Stimulated activated naive CD4-positive, alpha-beta T cell (primary cell): ENCODE results near the gene UGT2B15.
"Not testable (repeated sequence)": the region's sequence is repeated elsewhere in the genome, so short reads cannot be mapped to it uniquely, and the experiment has no call there.

Experiments used
- DNase-seq, 6 experiments: peaks; one replicate each; lab custom pipeline; 2025; lab: John Stamatoyannopoulos, UW

Gene UGT2B15

DNA sequence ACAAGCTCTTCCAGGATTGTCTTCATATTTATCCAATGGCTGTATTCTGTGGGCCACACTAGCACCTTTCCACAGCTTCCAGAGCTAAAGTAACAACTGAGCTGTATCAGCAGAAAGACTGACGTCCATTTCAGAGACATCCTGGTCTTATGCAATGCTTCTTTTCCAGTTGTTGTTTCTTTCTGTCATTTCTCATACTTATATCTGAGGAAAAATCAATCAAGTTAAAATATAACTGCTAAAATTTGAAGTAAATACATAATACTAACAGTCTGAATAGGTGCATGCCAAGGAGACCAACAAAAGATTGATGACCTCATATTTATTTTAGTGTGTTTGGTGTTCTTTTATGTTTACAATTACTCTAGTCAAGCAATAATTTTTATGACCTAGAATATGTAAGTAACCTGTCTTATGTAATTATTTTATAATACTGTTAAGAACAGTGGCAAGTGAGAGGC is at the start of gene UGT2B15:
Gene UGT2B15 (minus strand): TSS at position 174 of the 461 bp plus-strand sequence. CDS start 34 bp downstream, at position 140.
- not testable (repeated sequence) for DNase-seq

DNA sequence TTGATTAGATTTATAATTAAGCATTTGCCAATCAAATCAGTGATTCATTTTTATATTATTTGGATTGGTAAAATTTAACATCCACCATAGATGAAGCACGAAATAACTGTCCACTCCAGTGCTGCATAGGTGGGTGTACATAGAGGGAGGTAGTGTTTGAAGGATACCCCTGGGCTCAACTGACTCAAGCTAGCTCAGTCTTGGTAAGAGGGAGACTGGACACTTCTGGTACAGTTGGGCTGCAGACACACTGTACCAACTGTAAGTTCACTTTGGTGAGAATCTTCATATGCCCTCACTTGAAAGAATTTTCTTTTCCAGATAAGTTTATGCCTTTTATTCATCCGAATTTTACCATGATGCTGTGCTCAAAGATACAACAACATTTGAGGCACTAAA is 48.6 kb upstream of the UGT2B15 start:
- DNase-seq = no peak

DNA sequence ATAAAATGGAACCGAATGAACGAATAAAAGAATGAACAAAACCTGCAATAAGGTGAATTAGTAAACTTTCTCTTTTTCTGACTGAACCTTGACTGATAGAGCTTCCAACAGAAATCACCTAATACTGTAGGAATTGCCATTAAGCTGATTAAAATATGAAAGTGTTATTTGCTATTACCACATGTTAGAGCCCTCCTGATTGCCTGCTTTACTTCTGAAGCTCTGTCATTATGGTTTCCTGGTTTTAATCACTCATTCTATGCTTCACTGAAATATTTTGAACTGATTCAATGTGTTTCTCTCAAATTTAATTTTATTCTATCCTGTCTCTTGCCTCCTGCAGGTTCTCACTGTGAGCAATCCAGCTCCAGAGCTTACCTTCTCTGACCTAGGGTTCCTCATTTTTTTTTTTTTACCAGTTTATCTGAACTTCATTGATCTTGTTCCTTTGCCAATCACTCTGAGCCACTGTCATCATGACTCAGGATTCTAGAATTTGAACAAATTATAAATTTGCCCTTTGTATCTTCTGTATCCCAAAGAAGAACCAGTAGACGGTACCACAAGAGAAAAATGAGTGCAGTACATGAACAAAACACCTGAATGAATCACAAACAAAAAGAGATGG is 48.1 kb upstream of the UGT2B15 start:
- no peak for DNase-seq

DNA sequence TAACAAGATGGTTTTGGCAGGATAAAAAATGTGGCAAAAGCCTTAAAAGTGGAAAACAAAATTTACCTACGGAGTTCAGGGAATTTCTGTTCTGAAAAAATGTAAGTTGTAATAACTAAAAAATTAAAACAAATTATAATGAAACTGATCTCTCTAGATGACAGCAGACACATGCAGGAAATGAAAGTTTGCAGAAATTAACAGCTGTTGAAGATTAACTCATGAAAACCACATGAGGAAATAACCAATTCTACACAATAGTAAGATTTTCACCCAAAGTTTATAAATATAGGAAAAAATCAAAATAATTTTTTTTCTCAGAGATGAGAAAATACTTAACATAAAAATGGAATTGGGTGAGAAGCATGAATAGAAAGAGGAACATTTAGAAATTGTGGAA is 47.5 kb upstream of the UGT2B15 start:
- no peak for DNase-seq

DNA sequence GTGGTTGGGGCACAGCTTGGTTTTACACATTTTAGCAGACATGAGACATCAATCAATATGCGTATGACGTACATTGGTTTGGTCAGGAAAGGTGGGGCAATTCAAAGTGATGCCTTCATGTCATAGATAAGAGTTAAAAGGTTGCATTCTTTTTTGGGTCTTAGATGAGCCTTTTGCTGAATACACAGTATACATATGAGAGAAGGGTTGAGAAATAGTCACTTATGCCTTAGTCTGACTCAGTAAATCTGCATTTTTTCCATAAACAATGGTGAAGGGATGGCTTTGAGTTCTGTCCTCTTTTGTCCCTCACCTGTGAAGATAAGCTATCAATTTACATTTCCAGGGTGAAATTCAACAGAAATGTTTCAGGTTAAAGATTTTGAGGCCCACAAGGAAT is 43.9 kb upstream of the UGT2B15 start:
- no peak for DNase-seq

DNA sequence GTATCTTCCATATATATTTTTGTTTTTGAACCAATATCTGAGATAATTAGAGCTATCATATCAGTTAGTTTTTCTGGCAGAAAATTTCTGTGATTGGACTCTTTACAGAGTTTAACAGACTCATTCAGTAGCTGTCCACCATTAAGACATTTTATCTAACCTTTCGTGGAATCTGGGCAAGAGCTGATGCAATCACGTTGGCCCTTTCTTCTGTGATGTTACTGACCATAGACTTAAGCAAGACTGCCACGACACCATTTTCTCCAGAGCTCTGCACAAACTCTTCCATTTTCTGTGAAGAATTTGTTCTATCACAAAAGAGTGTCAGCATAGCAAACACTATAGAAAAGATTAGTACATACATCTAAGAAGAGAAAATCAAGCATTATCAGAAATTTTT is 41.8 kb upstream of the UGT2B15 start:
- DNase-seq = no peak

DNA sequence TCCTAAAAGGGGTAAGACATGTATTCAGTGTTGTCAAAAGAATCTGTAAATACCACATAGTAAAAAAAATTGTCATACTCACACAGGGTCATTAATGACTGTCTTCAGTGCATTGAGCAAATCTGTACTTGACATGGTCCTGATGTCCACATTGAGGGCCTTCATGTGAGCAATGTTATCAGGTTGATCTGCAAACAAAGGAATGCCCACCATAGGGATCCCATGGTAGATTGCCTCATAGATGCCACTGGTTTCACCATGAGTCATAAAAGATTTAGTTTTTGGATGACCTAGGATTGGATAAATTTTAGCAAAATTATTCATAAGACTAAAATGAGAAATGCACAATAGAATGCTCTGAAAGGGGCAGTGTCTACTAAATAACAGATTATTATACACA is 38.1 kb upstream of the UGT2B15 start:
- DNase-seq = no peak

DNA sequence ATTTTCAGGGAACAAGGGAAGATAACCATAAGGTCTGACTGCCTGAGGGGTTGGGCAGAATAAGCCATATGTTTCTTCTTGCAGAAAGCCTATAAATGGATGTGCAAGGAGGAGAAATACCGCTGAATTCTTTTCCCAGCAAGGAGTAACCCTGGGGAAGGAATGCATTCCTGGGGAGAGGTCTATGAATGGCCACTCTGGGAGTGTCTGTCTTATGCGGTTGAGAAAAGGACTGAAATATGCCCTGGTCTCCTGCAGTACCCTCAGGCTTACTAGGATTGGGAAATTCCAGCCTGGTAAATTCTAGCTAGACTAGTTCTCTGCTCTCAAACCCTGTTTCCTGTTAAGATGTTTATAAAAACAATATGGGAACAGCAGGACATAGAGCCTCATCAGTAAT is 32.7 kb upstream of the UGT2B15 start:
- not testable (repeated sequence) for DNase-seq

DNA sequence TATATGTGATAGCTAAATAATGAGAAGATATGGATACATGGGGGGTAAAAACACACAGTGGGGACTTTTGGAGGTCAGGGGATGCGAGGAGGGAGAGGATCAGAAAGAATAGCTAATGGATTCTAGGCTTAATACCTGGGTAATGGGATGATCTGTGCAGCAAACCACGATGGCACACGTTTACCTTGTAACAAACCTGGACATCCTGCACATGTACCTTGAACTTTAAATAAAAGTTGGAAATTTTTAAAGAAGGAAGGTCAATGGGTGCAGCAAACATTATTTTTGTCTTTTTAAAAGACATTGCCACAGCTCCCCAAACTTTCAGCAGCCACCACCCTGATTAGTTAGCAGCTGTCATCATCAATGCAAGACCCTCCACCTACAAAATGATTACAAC is 29.7 kb upstream of the UGT2B15 start:
- no peak for DNase-seq

DNA sequence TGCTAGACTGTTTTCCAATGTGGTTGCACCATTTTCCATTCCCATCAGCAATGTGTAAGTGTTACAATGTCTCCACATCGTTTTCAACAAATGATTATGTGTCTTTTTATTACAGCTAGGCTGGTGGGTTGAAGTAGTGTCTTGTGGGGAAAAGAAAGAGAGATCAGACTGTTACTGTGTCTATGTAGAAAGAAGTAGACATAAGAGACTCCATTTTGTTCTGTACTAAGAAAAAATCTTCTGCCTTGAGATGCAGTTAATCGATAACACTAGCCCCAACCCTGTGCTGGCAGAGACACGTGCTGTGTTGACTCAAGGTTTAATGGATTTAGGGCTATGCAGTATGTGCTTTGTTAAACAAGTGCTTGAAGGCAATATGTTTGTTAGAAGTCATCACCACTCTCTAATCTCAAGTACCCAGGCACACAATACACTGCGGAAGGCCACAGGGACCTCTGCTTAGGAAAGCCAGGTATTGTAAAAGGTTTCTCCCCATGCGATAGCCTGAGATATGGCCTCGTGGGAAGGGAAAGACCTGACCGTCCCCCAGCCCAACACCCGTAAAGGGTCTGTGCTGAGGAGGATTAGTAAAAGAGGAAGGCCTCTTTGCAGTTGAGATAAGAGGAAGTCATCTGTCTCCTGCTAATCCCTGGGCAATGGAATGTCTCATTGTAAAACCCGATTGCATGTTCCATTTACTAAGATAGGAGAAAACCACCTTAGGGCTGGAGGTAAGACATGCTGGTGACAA is 23.0 kb upstream of the UGT2B15 start:
- DNase-seq = no peak

DNA sequence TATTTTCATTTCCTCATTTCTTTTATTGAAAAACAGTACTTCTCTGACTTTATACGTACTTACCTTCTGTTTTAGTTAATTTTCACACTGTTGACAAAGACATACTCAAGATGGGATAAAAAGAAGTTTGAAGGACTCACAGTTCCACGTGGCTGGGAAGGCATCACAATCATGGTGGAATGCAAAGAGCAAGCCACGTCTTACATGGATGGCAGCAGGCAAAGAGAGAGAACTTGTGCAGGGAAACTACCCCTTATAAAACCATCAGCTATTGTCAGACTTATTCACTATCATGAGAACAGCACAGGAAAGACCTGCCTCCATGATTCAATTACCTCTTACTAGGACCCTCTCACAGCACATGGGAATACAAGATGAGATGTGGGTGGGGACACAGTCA is 20.7 kb upstream of the UGT2B15 start:
- no peak for DNase-seq

DNA sequence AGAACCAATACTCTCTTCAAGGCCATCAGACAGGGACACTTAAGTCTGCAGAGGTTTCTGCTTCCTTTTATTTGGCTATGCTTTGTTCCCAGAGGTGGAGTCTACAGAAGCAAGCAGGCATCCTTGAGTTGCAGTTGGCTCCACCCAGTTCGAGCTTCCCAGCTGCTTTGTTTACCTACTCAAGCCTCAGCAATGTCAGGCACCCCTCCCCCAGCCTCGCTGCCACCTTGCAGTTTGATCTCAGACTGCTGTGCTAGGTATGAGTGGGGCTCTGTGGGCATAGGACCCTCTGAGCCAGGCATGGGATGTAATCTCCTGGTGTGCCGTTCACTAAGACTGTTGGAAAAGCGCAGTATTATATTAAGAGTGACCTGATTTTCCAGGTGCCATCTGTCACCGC is 12.6 kb upstream of the UGT2B15 start:
- DNase-seq = no peak

DNA sequence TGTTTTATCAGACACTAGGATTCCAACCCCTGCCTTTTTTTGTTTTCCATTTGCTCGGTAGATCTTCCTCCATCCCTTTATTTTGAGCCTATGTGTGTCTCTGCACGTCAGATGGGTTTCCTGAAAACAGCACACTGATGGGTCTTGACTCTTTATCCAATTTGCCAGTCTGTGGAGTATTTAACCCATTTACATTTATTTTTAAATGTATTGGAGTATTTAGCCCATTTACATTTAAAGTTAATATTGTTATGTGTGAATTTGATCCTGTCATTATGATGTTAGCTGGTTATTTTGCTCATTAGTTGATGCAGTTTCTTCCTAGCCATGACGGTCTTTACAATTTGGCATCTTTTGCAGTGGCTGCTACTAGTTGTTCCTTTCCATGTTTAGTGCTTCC is 10.8 kb upstream of the UGT2B15 start:
- not testable (repeated sequence) for DNase-seq

DNA sequence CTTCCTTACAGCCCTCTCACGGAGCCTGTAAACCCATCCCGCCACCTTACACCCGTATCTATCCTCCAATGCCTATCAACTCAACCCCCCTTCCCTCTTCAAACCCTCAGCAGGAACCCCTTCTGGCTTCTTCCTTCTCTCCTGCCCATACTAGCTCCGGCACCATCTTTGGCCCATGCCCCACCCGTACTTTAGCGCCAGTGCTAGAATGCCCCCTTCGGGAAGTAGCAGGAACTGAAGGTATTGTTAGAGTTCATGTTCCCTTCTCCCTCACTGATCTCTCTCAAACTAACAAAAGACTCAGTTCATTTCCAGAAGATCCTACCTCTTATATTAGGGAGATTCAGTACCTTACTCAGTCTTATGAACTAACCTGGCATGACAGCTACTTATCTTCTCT is 2.7 kb upstream of the UGT2B15 start:
- no peak for DNase-seq

DNA sequence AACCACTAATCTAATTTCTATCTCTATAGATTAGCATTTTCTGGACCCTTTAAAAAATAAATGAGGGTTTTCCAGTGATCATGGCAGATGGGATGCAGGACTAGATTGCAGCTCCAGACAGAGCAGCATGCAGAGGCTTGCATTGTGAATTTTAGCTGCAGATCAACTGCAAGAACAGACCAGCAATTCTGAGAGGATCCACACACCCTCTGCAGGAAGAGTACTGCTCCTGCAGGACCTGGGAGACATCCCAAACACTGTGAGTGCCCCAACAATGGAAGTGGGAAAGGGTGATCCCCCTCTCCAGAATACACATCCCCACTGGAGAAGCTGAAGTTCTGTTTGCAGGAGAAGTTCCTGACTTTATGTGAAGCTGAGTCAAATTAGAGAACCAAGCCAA is 765 bp upstream of the UGT2B15 start:
- DNase-seq = not testable (repeated sequence)

DNA sequence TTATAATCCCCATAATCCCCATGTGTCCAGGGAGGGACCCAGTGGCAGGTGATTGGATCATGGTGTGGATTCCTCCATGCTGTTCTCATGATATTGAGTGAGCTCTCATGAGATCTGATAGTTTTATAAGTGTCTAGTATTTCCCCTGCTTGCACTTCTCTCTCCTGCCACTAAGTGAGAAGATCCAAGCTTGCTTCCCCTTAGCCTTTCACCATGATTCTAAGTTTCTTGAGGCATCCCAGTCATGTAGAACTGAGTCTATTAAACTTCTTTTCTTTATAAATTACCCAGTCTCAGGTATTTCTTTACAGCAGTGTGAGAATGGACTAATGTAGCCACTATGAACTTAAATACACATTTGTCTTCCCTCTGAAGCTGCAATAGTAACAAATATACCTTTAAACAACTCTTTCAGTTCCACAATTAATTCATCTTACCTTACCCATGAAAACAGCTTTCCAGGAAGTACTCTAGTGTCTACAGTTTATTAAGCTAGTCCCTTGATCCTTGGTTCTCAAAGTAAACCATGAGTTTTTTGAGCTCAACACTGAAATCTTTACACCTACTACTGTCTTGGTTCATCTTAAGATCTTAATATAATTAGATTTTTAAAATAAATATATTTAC is 1.8 kb downstream of the UGT2B15 start:
- not testable (repeated sequence) for DNase-seq

DNA sequence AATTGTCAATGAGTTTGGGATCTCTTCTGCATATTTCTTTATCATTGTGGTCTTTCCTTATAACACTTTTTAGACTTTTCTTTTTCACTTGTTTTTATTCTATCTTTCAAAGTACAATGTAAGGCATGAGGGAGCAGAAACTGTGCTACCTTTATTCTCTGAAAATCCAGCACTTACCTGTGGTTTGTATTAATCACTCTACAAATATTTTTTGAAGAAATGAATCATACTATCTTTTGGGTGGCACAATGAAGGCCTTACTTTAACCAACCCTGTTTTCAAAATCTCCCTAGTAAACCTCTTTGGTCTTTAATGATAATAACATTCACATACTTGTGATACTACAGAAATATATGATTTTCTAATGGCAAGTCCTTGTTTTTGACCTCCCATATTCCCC is 2.9 kb downstream of the UGT2B15 start:
- DNase-seq = not testable (repeated sequence)

DNA sequence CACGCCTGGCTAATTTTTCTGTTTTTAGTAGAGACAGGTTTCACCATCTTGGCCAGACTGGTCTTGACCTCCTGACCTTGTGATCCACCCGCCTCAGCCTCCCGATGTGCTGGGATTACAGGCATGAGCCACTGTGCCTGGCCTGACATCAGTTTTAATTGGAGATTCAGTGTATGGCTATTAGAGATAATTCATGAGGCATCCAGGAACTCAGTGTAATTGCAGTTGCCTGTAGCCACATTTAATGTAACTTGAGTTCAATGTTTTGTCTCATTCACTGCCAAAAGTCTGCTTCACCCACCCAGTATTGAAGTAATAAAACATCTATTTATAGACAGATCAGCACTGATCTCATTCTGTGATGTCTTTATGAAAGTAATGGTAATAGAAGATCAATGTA is 5.7 kb downstream of the UGT2B15 start:
- DNase-seq = not testable (repeated sequence)

DNA sequence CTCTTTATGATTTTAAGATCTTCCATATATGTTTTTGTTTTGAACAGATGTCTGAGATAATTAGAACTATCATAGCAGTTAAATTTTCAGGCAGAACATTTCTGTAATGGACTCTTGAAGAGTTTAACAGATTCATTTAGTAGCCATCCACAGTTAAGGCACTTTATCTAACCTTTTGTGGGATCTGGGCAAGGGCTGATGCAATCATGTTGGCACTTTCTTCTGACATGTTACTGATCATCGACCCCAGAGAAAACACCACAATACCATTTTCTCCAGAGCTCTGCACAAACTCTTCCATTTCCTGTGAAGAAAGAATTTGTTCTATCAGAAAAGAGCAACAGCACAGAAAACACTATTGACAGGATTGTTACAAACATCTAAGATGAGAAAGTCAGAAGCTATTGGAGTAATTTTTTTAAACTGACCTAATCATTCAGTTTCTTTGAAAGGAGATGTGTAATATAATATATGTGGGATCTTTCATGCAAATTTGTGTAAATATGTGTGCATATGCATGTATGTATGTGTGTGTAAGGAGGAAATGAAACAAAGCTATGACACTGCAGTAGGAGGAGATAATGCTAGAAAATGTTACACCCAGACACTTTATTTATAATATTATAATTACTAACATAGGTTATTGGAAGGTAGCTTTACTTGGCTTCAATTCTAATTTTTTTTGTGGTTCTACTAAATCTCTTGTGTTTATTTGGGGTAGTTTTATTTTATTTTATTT is 7.4 kb downstream of the UGT2B15 start:
- not testable (repeated sequence) for DNase-seq

DNA sequence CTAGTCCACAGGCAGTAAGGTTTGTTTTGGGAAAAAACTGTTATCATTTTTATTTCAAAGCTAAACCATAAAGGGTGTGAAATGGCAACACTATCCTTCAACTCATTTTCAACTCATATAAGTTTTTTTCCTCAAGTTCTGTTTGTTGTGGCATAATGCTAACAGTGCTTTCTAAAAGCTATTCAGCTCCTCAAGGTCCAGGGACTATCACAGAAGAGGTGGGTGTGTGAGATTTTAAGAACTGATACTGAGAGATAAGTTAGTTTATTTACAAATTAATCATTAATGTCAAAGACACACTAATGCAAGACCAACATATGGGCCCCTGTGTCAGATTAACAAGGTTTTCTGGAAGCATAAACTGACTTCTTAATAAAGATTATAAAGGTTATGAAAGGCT is 11.8 kb downstream of the UGT2B15 start:
- DNase-seq = no peak

DNA sequence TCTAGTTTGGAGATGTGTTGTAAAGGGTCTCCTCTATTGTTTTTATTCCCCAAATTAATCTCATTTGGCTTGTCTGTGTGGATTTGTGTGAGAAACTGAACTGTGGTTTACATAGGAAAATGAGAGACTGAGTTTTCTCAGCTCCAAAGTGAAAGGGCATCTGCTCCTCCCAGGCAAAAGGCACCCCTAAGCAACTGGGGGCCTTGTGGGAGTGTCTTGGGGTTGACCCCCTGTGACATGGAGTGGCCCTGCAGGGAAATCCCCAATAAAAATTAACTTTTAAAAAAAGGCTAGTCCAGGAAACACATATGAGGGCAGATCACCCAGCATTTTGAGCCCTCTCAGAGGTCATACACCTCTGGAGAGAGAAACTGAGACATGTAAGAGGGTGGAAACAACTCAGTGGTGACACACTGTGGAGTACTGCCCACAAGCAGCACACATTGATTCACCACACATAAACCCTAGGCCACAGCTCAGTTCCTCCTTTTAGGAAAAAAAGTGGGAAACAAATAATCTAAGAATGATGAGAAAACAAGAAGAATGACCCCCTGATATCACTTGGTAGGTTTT is 13.3 kb downstream of the UGT2B15 start:
- not testable (repeated sequence) for DNase-seq

DNA sequence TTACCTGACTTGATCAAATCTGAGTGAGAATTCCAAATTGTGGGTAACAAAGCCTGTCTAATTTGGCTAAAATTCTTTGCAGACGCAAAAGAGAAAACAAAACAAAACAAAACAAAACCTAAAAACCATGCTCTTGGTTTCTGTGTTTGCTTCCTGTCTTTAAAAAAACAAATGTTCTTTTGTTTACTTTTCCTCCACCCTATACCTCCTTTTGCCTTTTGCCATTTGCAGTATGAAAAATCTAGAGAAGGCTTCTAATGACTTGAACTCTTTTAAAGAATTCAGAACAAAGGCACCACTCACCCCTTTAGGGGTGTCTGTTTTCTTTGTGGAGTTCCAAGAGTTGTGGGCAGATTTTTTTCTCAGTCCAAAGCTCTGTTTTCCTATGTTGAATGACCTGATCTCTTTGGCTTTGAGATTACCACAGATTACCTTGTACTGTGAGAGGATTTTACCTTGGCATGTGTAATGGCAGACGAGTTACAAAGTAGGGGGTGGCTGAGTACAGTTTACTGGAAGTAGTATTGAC is 13.9 kb downstream of the UGT2B15 start:
- not testable (repeated sequence) for DNase-seq
